HepG2 (cell line): ENCODE measurements around the gene FNDC3B. TPM values are rescaled to one million over a fixed set of nuclear protein-coding genes. Genes with fewer than 3 reads are reported as not detected.

Experiments used
- BRCA1 ChIP-seq: sonication (generic); formaldehyde crosslinking; IDR thresholded peaks from 2 replicates; pipeline ENCODE4 v1.4.0; 2020; ENCODE audit warnings: missing genetic modification reagents
- CEBPG ChIP-seq: IDR thresholded peaks from 2 replicates; pipeline ENCODE4 v1.6.1; 2016
- FOXO1 ChIP-seq: sonication (generic); formaldehyde crosslinking; IDR thresholded peaks from 2 replicates; pipeline ENCODE4 v1.4.0; 2020; ENCODE audit warnings: missing genetic modification reagents
- HES4 ChIP-seq: sonication (generic); formaldehyde crosslinking; IDR thresholded peaks from 2 replicates; pipeline ENCODE4 v1.9.0; 2021; ENCODE audit warnings: mild to moderate bottlenecking, missing genetic modification reagents, borderline replicate concordance
- HMG20A ChIP-seq: IDR thresholded peaks from 2 replicates; pipeline ENCODE4 v1.6.1; 2016; ENCODE audit warnings: borderline replicate concordance
- KDM3A ChIP-seq: IDR thresholded peaks from 2 replicates; pipeline ENCODE4 v1.6.1; 2018; ENCODE audit warnings: low read depth, missing compliant biosample characterization
- KDM4B ChIP-seq: sonication (generic); formaldehyde crosslinking; IDR thresholded peaks from 2 replicates; pipeline ENCODE4 v1.4.0; 2020; ENCODE audit warnings: missing genetic modification reagents
- KDM5A ChIP-seq: fragments of 200-600 bp; sonication (generic); IDR thresholded peaks from 2 replicates; pipeline ENCODE4 v1.7.0; 2018; ENCODE audit warnings: antibody characterized with exemption, mild to moderate bottlenecking, low read length, borderline replicate concordance
- NCOR1 ChIP-seq: fragments of 200-600 bp; sonication (generic); IDR thresholded peaks from 2 replicates; pipeline ENCODE4 v1.7.0; 2017; ENCODE audit warnings: antibody characterized with exemption, low read length, borderline replicate concordance
- RELA ChIP-seq: sonication (generic); formaldehyde crosslinking; IDR thresholded peaks from 2 replicates; pipeline ENCODE4 v1.4.0; 2020; ENCODE audit warnings: missing genetic modification reagents
- TEAD2 ChIP-seq: sonication (generic); formaldehyde crosslinking; IDR thresholded peaks from 2 replicates; pipeline ENCODE4 v1.9.0; 2021; ENCODE audit warnings: missing genetic modification reagents
- ZFP82 ChIP-seq: sonication (generic); formaldehyde crosslinking; IDR thresholded peaks from 2 replicates; pipeline ENCODE4 v1.5.1; 2020; ENCODE audit warnings: mild to moderate bottlenecking, missing genetic modification reagents, borderline replicate concordance
- ZNF431 ChIP-seq: sonication (generic); formaldehyde crosslinking; IDR thresholded peaks from 2 replicates; pipeline ENCODE4 v1.9.0; 2022; ENCODE audit warnings: missing genetic modification reagents, low read depth, mild to moderate bottlenecking, borderline replicate concordance
- polyA plus RNA-seq, 8 experiments: library from polyadenylated mRNA; depleted of rRNA in 3 of 8; stranded (reverse) in 7 of 8; unstranded in 1 of 8; fragments of >200 nt; fragmentation: Illumina TruSeq in 4 of 8; extraction: Trizol in 4 of 8; gene quantifications; 2 replicates each; pipeline versions ENCODE4 v1.2.1 to v1.2.3, GENCODE V29; 2011 to 2016; ENCODE audit warnings: low read depth in 4 of 8, missing spikeins in 1 of 8, mixed read lengths in 1 of 8; ENCODE audit not compliant: insufficient read depth in 1 of 8
- total RNA-seq, 5 experiments: library from RNA; depleted of rRNA; stranded (reverse); fragments of >200 nt; fragmentation: Illumina TruSeq; extraction: Trizol; gene quantifications; 2 replicates each; pipeline ENCODE4 v1.2.3, GENCODE V29; 2016; ENCODE audit warnings: low read depth in 1 of 5
- TF ChIP-seq, protein P1 (sequence below), 2 experiments: fragments of 450-650 bp in 1 of 2; sonication (generic) in 1 of 2; formaldehyde crosslinking; IDR thresholded peaks; 2 replicates each; pipeline versions ENCODE4 v1.5.0 to v1.8.0; 2020 to 2022; ENCODE audit warnings: mild to moderate bottlenecking in 1 of 2, missing genetic modification reagents in 1 of 2
- TF ChIP-seq, protein P2 (sequence below): sonication (generic); formaldehyde crosslinking; IDR thresholded peaks from 2 replicates; pipeline ENCODE4 v1.4.0; 2020; ENCODE audit warnings: missing genetic modification reagents, low read depth, mild to moderate bottlenecking, borderline replicate concordance
- TF ChIP-seq, protein P3 (sequence below): IDR thresholded peaks from 2 replicates; pipeline ENCODE4 v1.4.0; 2020; ENCODE audit warnings: mild to moderate bottlenecking, missing genetic modification reagents
- TF ChIP-seq, protein P4 (sequence below): IDR thresholded peaks from 2 replicates; pipeline ENCODE4 v1.6.1; 2016; ENCODE audit warnings: missing genetic modification reagents, missing compliant biosample characterization
- TF ChIP-seq, protein P5 (sequence below): sonication (generic); formaldehyde crosslinking; IDR thresholded peaks from 2 replicates; pipeline ENCODE4 v1.5.0; 2020; ENCODE audit warnings: mild to moderate bottlenecking, missing genetic modification reagents, borderline replicate concordance
- TF ChIP-seq, protein P6 (sequence below): sonication (generic); formaldehyde crosslinking; IDR thresholded peaks from 2 replicates; pipeline ENCODE4 v1.5.1; 2020; ENCODE audit warnings: mild to moderate bottlenecking, missing genetic modification reagents, borderline replicate concordance

The FNDC3B gene
- total and polyA plus RNA-seq, 2 of the 13 experiments (the other 11 are each of a cell fraction or from before 2014, with no cell fraction given): 74.8 to 103 TPM

DNA sequence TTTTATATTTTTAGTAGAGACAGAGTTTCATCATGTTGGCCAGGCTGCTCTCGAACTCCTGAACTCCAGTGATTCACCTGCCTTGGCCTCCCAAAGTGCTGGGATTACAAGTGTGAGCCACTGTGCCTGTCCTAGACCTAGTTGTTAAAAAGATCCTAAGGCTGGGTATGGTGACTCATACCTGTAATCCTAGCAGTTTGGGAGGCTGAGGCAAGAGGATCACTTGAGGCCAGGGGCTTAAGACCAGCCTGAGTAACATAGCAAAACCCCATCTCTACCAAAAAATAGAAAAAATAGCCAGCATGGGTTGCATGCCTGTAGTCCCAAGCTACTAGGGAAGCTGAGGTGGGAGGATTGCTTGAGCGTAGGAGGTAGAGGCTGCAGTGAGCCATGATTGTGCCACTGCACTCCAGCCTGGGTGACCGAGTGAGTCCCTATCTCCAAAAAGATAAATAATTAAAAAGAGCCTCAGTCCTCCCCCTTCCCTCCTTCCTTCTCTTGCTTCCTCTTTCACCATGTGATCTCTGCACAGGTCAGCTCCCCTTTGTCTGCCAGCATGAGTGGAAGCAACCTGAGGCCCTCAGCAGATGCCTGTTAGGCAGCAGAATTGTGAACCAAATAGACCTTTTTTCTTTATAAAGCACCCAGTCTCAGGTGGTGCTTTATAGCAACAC, 9.8 kb upstream of the FNDC3B start (continued):
- TF ChIP-seq, protein P1, sequence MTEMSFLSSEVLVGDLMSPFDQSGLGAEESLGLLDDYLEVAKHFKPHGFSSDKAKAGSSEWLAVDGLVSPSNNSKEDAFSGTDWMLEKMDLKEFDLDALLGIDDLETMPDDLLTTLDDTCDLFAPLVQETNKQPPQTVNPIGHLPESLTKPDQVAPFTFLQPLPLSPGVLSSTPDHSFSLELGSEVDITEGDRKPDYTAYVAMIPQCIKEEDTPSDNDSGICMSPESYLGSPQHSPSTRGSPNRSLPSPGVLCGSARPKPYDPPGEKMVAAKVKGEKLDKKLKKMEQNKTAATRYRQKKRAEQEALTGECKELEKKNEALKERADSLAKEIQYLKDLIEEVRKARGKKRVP (CRISPR knock-in tag; IDR thresholded peaks at IDR 0.05): peak in 1 of 2 experiments; percentile 49; a peak in 1 of 4 replicates
- no peak for TF ChIP-seq TEAD2 (CRISPR knock-in tag)
- TF ChIP-seq RELA (CRISPR knock-in tag): no peak
- no peak for TF ChIP-seq HES4 (CRISPR knock-in tag)
- no peak for TF ChIP-seq ZFP82 (CRISPR knock-in tag)
- TF ChIP-seq KDM5A: no peak
- TF ChIP-seq ZNF431 (CRISPR knock-in tag): no peak
- no peak for TF ChIP-seq BRCA1 (CRISPR knock-in tag)
- TF ChIP-seq NCOR1: no peak
- TF ChIP-seq, protein P2, sequence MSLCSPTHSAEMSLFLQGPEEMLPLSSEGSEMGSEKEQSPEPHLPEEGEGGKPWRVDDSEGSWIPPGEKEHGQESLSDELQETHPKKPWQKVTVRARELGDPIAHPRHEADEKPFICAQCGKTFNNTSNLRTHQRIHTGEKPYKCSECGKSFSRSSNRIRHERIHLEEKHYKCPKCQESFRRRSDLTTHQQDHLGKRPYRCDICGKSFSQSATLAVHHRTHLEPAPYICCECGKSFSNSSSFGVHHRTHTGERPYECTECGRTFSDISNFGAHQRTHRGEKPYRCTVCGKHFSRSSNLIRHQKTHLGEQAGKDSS: no peak
- no peak for TF ChIP-seq HMG20A (CRISPR knock-in tag)
- TF ChIP-seq KDM3A (CRISPR knock-in tag): no peak
- TF ChIP-seq, protein P3, sequence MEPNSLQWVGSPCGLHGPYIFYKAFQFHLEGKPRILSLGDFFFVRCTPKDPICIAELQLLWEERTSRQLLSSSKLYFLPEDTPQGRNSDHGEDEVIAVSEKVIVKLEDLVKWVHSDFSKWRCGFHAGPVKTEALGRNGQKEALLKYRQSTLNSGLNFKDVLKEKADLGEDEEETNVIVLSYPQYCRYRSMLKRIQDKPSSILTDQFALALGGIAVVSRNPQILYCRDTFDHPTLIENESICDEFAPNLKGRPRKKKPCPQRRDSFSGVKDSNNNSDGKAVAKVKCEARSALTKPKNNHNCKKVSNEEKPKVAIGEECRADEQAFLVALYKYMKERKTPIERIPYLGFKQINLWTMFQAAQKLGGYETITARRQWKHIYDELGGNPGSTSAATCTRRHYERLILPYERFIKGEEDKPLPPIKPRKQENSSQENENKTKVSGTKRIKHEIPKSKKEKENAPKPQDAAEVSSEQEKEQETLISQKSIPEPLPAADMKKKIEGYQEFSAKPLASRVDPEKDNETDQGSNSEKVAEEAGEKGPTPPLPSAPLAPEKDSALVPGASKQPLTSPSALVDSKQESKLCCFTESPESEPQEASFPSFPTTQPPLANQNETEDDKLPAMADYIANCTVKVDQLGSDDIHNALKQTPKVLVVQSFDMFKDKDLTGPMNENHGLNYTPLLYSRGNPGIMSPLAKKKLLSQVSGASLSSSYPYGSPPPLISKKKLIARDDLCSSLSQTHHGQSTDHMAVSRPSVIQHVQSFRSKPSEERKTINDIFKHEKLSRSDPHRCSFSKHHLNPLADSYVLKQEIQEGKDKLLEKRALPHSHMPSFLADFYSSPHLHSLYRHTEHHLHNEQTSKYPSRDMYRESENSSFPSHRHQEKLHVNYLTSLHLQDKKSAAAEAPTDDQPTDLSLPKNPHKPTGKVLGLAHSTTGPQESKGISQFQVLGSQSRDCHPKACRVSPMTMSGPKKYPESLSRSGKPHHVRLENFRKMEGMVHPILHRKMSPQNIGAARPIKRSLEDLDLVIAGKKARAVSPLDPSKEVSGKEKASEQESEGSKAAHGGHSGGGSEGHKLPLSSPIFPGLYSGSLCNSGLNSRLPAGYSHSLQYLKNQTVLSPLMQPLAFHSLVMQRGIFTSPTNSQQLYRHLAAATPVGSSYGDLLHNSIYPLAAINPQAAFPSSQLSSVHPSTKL (CRISPR knock-in tag): peak; percentile 19; the same call in 1 of the 2 replicates
- TF ChIP-seq KDM4B: no peak
- TF ChIP-seq, protein P4, sequence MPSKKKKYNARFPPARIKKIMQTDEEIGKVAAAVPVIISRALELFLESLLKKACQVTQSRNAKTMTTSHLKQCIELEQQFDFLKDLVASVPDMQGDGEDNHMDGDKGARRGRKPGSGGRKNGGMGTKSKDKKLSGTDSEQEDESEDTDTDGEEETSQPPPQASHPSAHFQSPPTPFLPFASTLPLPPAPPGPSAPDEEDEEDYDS (CRISPR knock-in tag): no peak
- TF ChIP-seq, protein P5, sequence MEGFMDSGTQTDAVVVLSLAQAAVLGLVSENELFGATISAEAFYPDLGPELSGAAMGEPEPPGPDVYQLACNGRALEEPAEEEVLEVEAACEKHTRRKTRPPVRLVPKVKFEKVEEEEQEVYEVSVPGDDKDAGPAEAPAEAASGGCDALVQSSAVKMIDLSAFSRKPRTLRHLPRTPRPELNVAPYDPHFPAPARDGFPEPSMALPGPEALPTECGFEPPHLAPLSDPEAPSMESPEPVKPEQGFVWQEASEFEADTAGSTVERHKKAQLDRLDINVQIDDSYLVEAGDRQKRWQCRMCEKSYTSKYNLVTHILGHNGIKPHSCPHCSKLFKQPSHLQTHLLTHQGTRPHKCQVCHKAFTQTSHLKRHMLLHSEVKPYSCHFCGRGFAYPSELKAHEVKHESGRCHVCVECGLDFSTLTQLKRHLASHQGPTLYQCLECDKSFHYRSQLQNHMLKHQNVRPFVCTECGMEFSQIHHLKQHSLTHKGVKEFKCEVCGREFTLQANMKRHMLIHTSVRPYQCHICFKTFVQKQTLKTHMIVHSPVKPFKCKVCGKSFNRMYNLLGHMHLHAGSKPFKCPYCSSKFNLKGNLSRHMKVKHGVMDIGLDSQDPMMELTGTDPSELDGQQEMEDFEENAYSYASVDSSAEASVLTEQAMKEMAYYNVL (CRISPR knock-in tag): 0 out of 2 replicates have a peak, but pooled peaks have one; percentile 72
- TF ChIP-seq, protein P6, sequence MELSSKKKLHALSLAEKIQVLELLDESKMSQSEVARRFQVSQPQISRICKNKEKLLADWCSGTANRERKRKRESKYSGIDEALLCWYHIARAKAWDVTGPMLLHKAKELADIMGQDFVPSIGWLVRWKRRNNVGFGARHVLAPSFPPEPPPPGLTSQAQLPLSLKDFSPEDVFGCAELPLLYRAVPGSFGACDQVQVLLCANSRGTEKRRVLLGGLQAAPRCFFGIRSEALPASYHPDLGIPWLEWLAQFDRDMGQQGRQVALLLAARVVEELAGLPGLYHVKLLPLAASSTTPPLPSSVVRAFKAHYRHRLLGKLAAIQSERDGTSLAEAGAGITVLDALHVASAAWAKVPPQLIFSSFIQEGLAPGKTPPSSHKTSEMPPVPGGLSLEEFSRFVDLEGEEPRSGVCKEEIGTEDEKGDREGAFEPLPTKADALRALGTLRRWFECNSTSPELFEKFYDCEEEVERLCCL (CRISPR knock-in tag): no peak
- TF ChIP-seq CEBPG (CRISPR knock-in tag): peak; percentile 30
- TF ChIP-seq FOXO1 (CRISPR knock-in tag): no peak
